AG04450 (cell line): ENCODE data around the gene PCIF1. TPM values are rescaled to one million over a fixed set of nuclear protein-coding genes. Genes with fewer than 3 reads are reported as not detected.
A peak's percentile ranks its signal among the peaks of the same experiment; 100 is the strongest.

ENCODE experiments used
- CTCF ChIA-PET: fragments of 300-600, 350-600 bp; formaldehyde crosslinking; extraction: SDS; loops from one replicate; lab custom pipeline; 2022; ENCODE audit warnings: antibody characterized with exemption, inconsistent platforms; lab: Charles Lee
- POLR2A ChIA-PET: fragments of 350-600 bp; formaldehyde crosslinking; extraction: SDS; loops from one replicate; lab custom pipeline; 2021; ENCODE audit warnings: antibody characterized with exemption, inconsistent platforms; lab: Yijun Ruan, JAX
- DNase-seq: peaks from one replicate; pipeline ENCODE4 v3.0.0-alpha.2; 2011; ENCODE audit warnings: low read depth, low spot score
- H3K27ac ChIP-seq: one replicate; pipeline ENCODE4 v1.5.1; 2012; ENCODE audit warnings: low read depth, low read length, control low read depth
- H3K27me3 ChIP-seq: one replicate; pipeline ENCODE4 v1.6.0; 2012; ENCODE audit warnings: low read length; ENCODE audit not compliant: control insufficient read depth, insufficient read depth
- H3K4me3 ChIP-seq: 2 replicates; pipeline ENCODE4 v1.5.1; 2011; ENCODE audit warnings: mild to moderate bottlenecking, low read depth, low read length, control low read depth
- H3K9me3 ChIP-seq: 2 replicates; pipeline ENCODE4 v1.5.1; 2012; ENCODE audit warnings: low read length; ENCODE audit not compliant: control insufficient read depth, insufficient read depth
- CTCF ChIP-seq: IDR thresholded peaks from 2 replicates; pipeline ENCODE4 v1.5.1; 2011; ENCODE audit warnings: low read depth, low read length, control low read depth, inconsistent platforms
- polyA plus RNA-seq: library from polyadenylated mRNA; depleted of rRNA; stranded (reverse); fragments of >200 nt; gene quantifications from 2 replicates; pipeline ENCODE4 v1.2.3, GENCODE V29; 2011

PCIF1 gene
- polyA plus RNA-seq, 1 experiment: 11.5 TPM

GRCh38 chr20:45947110-45947866 lies 12.8 kb downstream of the PCIF1 start:
- DNase-seq: no peak
- POLR2A ChIA-PET: interaction anchor here (0.5 to 5.6 kb wide), 3 partner anchors 11 to 63 kb away, joined by 5 to 43 read pairs (median 6); partner anchors contain the start of gene PCIF1
- CTCF ChIA-PET: interaction anchor here (1.0 to 3.0 kb wide), 2 partner anchors 23 to 149 kb away, joined by 3 to 17 read pairs; no protein-coding TSS in a partner anchor

GRCh38 chr20:45948261-45948733 lies 13.8 kb downstream of the PCIF1 start:
- Histone ChIP-seq H3K4me3 (no peak overlapping the region), H3K9me3 (no peaks in the 10 kb centered on the region; the same call in 1 of the 2 replicates), H3K27ac (peak overlapping the region; percentile 2), H3K27me3 (no peaks in the 10 kb centered on the region)
- CTCF ChIA-PET: interaction anchor here (3.0 kb wide), 1 partner anchor 22 kb away, joined by 17 read pairs; no protein-coding TSS in a partner anchor
- POLR2A ChIA-PET: interaction anchor here (1.9 to 5.6 kb wide), 2 partner anchors 10 to 12 kb away, joined by 6 to 43 read pairs; partner anchors contain the start of gene PCIF1
- TF ChIP-seq CTCF: no peak
- no peak for DNase-seq

More at GRCh38 chr20:45947110-45947866, 12.8 kb downstream of the PCIF1 start:
- Histone ChIP-seq H3K27ac (no peak overlapping the region), H3K9me3 (no peaks in the 10 kb centered on the region; the same call in 1 of the 2 replicates), H3K4me3 (no peak overlapping the region), H3K27me3 (no peaks in the 10 kb centered on the region)
- no peak for TF ChIP-seq CTCF

GRCh38 chr20:45948742-45949541 lies 14.5 kb downstream of the PCIF1 start:
- TF ChIP-seq CTCF: no peak
- no peaks in the 10 kb centered on the region; the same call in 1 of the 2 replicates for H3K9me3 ChIP-seq
- peak overlapping the region; percentile 2 for H3K27ac ChIP-seq
- no peaks in the 10 kb centered on the region for H3K27me3 ChIP-seq
- DNase-seq: no peak
- no peak overlapping the region for H3K4me3 ChIP-seq
- CTCF ChIA-PET: interaction anchor here (0.7 to 3.0 kb wide), 3 partner anchors 21 to 59 kb away, joined by 3 to 17 read pairs (median 4); partner anchors contain the start of gene PLTP
- POLR2A ChIA-PET: interaction anchor here (1.5 to 5.6 kb wide), 3 partner anchors 9 to 20 kb away, joined by 6 to 43 read pairs (median 6); partner anchors contain the start of gene PCIF1

- TF ChIP-seq CTCF: no peak
- H3K9me3 ChIP-seq: no peaks in the 10 kb centered on the region; the same call in 1 of the 2 replicates
- H3K27ac ChIP-seq: no peak overlapping the region
- H3K4me3 ChIP-seq: no peak overlapping the region
- DNase-seq: no peak
- ChIA-PET POLR2A (interaction anchor here (1.5 to 5.6 kb wide), 2 partner anchors 14 to 19 kb away, joined by 6 to 43 read pairs; partner anchors contain the start of gene PCIF1), CTCF (interaction anchor here (0.7 to 3.0 kb wide), 3 partner anchors 20 to 60 kb away, joined by 3 to 17 read pairs (median 4); partner anchors contain the start of gene PLTP)
- H3K27me3 ChIP-seq: no peaks in the 10 kb centered on the region
These were observed 15.3 kb downstream of the PCIF1 start for GRCh38 chr20:45949542-45950329.
